Gastroesophageal sphincter (tissue), 4 donors: ENCODE data around the gene LRIG1. TPM values are rescaled to one million over a fixed set of nuclear protein-coding genes. Genes with fewer than 3 reads are reported as not detected.

Source experiments
- ATAC-seq: fragments of 150-250 bp; one replicate; pipeline ENCODE4 v1.9.1; 2016; ENCODE audit warnings: mild to moderate bottlenecking, moderate library complexity
- H3K27ac ChIP-seq, 4 donors: fragments of 200-600 bp; sonication (generic) in 3 of 4; 1 replicate in 3 of 4; 2 replicates in 1 of 4; pipeline ENCODE4 v1.5.1; 2016 to 2019
- H3K27me3 ChIP-seq: fragments of 200-600 bp; sonication (generic); one replicate; pipeline ENCODE4 v1.5.1; 2019
- H3K36me3 ChIP-seq, 2 donors: fragments of 200-600 bp; sonication (generic); one replicate each; pipeline ENCODE4 v1.5.1; 2019; ENCODE audit warnings: control low read depth in 1 of 2
- H3K4me1 ChIP-seq, 3 donors: fragments of 200-600 bp; sonication (generic); 1 replicate in 2 of 3; 2 replicates in 1 of 3; pipeline ENCODE4 v1.5.1; 2016 to 2019; ENCODE audit warnings: control low read depth in 2 of 3
- H3K4me3 ChIP-seq, 2 donors: fragments of 200-600 bp; sonication (generic); one replicate each; pipeline ENCODE4 v1.5.1; 2019; ENCODE audit warnings: mild to moderate bottlenecking in 1 of 2, moderate library complexity in 1 of 2
- H3K9me3 ChIP-seq, 3 donors: fragments of 200-600 bp; sonication (generic); one replicate each; pipeline ENCODE4 v1.5.1; 2017 to 2019; ENCODE audit warnings: control low read depth in 2 of 3
- EP300 ChIP-seq: sonication (generic); formaldehyde crosslinking; IDR thresholded peaks from one replicate; pipeline ENCODE4 v1.6.1; 2017; ENCODE audit warnings: antibody characterized with exemption, mild to moderate bottlenecking
- POLR2A ChIP-seq, 2 donors: fragments of 450-650 bp; IDR thresholded peaks; one replicate each; pipeline ENCODE4 v1.6.1; 2017; ENCODE audit warnings: antibody characterized with exemption in 2 of 2, mild to moderate bottlenecking in 2 of 2, moderate library complexity in 1 of 2
- POLR2AphosphoS5 ChIP-seq: sonication (generic); formaldehyde crosslinking; IDR thresholded peaks from one replicate; pipeline ENCODE4 v1.6.1; 2017; ENCODE audit warnings: antibody characterized with exemption
- WGBS, 2 donors: methylation state at CpG; one replicate each; pipeline ENCODE4 v1.1.5; 2018; ENCODE audit warnings: low coverage in 1 of 2; 5-methylcytosine and 5-hydroxymethylcytosine counted together
- total RNA-seq, 4 donors: library from RNA; depleted of rRNA; stranded (reverse); fragments of >200 nt; gene quantifications; one replicate each; pipeline ENCODE4 v1.1.0, GENCODE V29; 2016
- TF ChIP-seq, protein P1 (sequence below), 4 experiments: fragments of 200-600 bp in 2 of 4; fragments of 450-650 bp in 2 of 4; sonication (generic) in 1 of 4; IDR thresholded peaks; one replicate each; pipeline ENCODE4 v1.5.1; 2017 to 2019; ENCODE audit warnings: antibody characterized with exemption in 4 of 4, mild to moderate bottlenecking in 2 of 4, moderate library complexity in 2 of 4

The LRIG1 gene
- total RNA-seq, 4 donors from 2014 or later: 104 to 217 (median 157) TPM

DNA sequence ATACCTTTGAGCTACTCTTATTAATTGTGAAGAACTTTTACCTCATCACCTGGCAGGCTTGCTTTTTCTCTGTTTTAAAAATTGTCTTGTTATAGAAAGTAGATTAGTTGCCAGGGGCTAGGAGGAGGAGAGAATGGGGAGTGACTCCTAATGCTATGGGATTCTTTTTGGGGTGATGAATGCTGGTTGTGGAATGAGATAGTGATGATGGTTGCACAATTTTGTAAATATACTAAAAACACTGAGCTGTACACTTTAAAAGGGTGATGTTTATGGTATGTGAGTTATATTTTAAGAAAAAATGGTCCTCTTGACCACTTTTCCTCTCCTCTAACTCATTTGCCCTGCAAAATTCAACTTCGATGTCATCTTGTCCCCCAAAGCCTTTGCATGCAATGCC, 31.8 kb upstream of the LRIG1 start:
- TF ChIP-seq POLR2A (IDR thresholded peaks at IDR 0.05): no peak
- TF ChIP-seq, protein P1, sequence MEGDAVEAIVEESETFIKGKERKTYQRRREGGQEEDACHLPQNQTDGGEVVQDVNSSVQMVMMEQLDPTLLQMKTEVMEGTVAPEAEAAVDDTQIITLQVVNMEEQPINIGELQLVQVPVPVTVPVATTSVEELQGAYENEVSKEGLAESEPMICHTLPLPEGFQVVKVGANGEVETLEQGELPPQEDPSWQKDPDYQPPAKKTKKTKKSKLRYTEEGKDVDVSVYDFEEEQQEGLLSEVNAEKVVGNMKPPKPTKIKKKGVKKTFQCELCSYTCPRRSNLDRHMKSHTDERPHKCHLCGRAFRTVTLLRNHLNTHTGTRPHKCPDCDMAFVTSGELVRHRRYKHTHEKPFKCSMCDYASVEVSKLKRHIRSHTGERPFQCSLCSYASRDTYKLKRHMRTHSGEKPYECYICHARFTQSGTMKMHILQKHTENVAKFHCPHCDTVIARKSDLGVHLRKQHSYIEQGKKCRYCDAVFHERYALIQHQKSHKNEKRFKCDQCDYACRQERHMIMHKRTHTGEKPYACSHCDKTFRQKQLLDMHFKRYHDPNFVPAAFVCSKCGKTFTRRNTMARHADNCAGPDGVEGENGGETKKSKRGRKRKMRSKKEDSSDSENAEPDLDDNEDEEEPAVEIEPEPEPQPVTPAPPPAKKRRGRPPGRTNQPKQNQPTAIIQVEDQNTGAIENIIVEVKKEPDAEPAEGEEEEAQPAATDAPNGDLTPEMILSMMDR (IDR thresholded peaks at IDR 0.05): no peak
- TF ChIP-seq EP300: no peak
- TF ChIP-seq POLR2AphosphoS5: no peak
- H3K4me1 ChIP-seq: no peaks in the 10 kb centered on the region
- no peak overlapping the region for H3K4me3 ChIP-seq
- no peaks in the 10 kb centered on the region for H3K9me3 ChIP-seq
- no peak overlapping the region for H3K27ac ChIP-seq
- 100% methylated on average over 1 of the region's 1 CpG for WGBS, 2 donors
- no peaks in the 10 kb centered on the region for H3K36me3 ChIP-seq
- no peak for ATAC-seq
- H3K27me3 ChIP-seq: no peaks in the 10 kb centered on the region

DNA sequence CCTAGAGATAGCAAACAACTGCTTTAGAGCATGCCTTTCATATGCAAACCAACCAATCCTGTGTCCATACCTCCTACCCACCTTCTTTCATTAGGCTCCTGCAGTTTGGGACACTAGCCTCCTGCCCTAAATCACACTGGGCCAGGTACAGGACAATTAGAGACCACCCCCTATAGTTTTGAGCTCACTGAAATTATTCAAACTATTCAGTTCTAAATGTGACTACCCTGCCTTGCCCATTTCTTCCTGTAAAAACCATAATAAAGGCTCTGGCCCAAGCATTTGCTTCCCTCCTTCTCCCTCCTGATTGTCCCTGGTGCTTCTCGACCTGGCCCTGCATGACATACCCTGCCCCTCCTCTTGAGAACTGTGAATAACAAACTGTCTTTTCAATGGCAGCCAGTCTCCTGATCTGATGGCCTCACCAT, 31.4 kb upstream of the LRIG1 start:
- H3K9me3 ChIP-seq: no peaks in the 10 kb centered on the region
- TF ChIP-seq POLR2AphosphoS5 (no peak), EP300 (no peak), POLR2A (IDR thresholded peaks at IDR 0.05) (no peak)
- TF ChIP-seq, protein P1 (IDR thresholded peaks at IDR 0.05): no peak
- ATAC-seq: no peak
- H3K27me3 ChIP-seq: no peaks in the 10 kb centered on the region
- H3K4me1 ChIP-seq: no peaks in the 10 kb centered on the region
- H3K36me3 ChIP-seq: no peaks in the 10 kb centered on the region
- H3K4me3 ChIP-seq: no peak overlapping the region
- 86 to 88% methylated on average over 1 of the region's 1 CpG for WGBS, 2 donors
- no peak overlapping the region for H3K27ac ChIP-seq

DNA sequence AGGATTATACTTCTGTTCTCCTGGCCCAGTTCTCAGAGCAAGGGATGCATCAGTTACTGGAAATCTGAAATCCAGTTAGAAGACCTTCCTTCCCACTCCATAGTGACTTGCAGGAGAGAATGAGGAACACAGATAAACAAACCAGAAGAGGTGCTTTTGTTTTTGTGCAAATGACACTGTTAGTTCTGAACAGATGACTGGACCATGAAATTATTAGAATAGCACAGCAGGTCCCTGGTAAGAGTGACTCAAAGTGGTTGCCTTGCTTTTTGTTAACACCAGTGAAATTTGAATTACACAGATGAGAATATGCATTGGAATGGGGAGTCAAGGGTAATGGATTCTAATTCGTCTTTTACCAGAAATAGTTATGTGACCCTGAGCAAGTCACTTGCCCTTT, 30.4 kb upstream of the LRIG1 start:
- no peaks in the 10 kb centered on the region for H3K36me3 ChIP-seq
- H3K4me1 ChIP-seq: no peaks in the 10 kb centered on the region
- ATAC-seq: no peak
- H3K27ac ChIP-seq: no peak overlapping the region
- no peaks in the 10 kb centered on the region for H3K9me3 ChIP-seq
- TF ChIP-seq POLR2AphosphoS5 (no peak), EP300 (no peak), POLR2A (IDR thresholded peaks at IDR 0.05) (no peak)
- TF ChIP-seq, protein P1 (IDR thresholded peaks at IDR 0.05): no peak
- H3K27me3 ChIP-seq: no peaks in the 10 kb centered on the region
- H3K4me3 ChIP-seq: no peak overlapping the region
- WGBS, 2 donors: 86 to 94% methylated on average over 1 of the region's 1 CpG

DNA sequence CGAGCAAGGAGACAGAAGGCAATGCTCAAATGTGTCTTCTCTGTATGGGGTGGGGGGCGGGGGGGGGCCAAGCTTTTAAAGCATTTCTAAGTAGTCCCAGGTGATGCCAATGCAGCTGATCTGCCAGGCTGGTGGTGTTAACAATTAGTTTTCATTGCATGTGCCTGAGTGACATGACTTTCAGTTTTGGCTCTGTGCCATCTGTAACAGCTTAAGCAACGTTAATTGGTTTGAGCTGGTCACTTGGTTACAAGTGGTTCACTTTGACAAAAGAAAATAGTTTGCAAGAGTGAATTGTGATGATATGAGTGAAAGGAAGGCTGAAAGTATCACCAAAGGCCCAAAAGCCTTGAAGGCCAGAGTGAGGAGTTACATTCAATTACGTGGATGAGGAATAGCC, 26.4 kb upstream of the LRIG1 start:
- Histone ChIP-seq H3K4me1 (no peaks in the 10 kb centered on the region), H3K27ac (no peak overlapping the region), H3K27me3 (no peaks in the 10 kb centered on the region), H3K36me3 (no peaks in the 10 kb centered on the region), H3K4me3 (no peak overlapping the region), H3K9me3 (no peaks in the 10 kb centered on the region)
- ATAC-seq: no peak
- TF ChIP-seq, protein P1 (IDR thresholded peaks at IDR 0.05): no peak
- TF ChIP-seq EP300: no peak
- TF ChIP-seq POLR2A (IDR thresholded peaks at IDR 0.05): no peak
- no peak for TF ChIP-seq POLR2AphosphoS5
- 55 to 71% methylated on average over 2 of the region's 4 CpGs for WGBS, 2 donors

DNA sequence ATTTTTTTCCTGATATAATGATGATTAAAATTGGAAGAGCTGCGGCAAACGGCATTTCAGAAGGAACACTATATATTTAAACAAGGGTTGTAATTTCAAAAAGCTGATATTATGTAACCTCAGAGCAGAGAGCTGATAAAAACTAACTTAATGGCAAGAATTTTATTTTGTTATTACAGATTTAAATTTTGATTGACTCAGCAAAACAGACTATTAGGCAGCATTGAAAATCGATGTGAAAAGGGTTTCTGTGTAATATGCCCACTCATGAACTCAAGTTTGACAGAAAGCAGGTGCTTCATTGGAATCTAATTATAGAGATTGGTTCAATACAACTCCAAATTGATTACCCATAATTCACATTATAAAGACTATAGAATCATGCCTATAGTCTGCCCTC, 24.9 kb upstream of the LRIG1 start:
- H3K36me3 ChIP-seq: no peaks in the 10 kb centered on the region
- 84 to 85% methylated on average over 3 of the region's 3 CpGs for WGBS, 2 donors
- no peak for ATAC-seq
- no peak overlapping the region for H3K27ac ChIP-seq
- no peaks in the 10 kb centered on the region for H3K27me3 ChIP-seq
- H3K4me1 ChIP-seq: no peaks in the 10 kb centered on the region
- TF ChIP-seq, protein P1 (IDR thresholded peaks at IDR 0.05): no peak
- no peak for TF ChIP-seq POLR2AphosphoS5
- no peak for TF ChIP-seq EP300
- TF ChIP-seq POLR2A (IDR thresholded peaks at IDR 0.05): no peak
- H3K4me3 ChIP-seq: no peak overlapping the region
- H3K9me3 ChIP-seq: no peaks in the 10 kb centered on the region
